ENCODE results near the gene CEP112.
"Not testable (repeated sequence)": the region's sequence is repeated elsewhere in the genome, so short reads cannot be mapped to it uniquely, and the experiment has no call there.

The CEP112 gene

DNA sequence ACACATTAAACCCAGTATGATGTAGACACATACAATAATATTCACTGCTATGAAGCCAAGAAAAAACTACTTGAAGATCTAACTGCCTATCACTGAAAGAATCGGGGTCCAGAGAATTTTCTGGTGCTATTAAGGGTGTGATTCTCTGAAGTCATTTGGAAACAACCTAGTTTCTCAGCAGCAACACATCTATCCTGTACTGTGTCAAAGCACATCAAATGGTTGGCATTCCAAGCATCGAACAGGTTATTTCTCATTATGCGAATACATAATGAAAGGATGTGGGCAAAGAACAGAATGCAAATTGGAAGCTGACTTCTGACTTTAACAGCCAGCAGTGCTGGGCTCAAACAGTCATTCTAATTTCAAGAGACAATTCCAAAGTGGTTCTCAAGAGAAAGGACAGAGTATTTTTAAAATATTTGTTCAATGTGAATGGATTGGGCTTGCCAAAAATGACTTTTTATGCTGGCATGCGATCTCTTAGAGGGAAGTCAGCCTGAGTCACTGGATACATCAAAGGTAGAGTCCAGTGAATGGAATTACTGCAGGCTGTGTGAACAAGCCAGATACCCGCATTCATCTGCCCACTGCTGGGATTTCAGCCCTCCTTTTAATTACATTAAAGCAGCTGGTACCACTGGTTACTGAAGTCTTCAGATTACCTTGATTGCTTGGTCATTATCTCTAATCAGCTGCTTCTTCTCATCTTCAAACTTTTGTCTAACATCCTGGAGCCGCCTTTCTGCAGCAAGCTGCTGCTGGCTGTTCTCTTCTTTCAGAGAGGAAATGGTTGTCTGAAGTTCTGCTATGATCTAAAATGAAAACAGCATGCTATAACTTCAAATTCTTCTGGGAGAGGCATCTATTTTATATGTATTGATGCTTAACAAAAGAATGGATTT, 449.3 kb downstream of the CEP112 start:
- H3K27ac ChIP-seq (ENCODE audit: low read length): no peak overlapping the region
- H3K4me3 ChIP-seq (ENCODE audit: low read length): no peak overlapping the region

DNA sequence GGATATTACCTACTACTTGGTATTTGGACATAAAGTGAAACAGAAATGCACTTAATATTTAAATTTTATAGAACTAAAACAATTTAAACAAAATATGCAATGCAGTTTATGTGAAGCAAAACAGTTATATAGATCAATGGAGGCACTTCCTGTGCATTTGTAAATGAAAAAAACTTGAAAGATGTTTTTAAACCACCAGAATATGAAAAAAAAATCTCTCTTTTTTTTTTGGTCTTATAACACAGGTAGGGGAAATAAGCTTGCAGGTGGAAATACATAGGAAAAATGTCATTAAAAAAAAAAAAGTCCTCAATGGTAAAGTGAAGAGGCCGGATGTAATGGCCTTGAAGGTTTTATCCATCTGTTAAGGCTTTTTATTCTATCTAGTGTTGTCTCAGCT, 450.2 kb downstream of the CEP112 start:
- Histone ChIP-seq H3K9me3 (ENCODE audit: control insufficient read depth, low read depth, low read length) (no peaks in the 10 kb centered on the region), H3K9ac (ENCODE audit: low read length) (no peak overlapping the region), H3K36me3 (ENCODE audit: control insufficient read depth, low read depth, low read length) (no peaks in the 10 kb centered on the region), H3K4me3 (ENCODE audit: low read length) (no peak overlapping the region), H3K27ac (ENCODE audit: low read length) (no peak overlapping the region), H3K4me1 (ENCODE audit: control insufficient read depth, low read depth, low read length) (peaks cover 12% of the 10 kb centered on the region), H3K27me3 (ENCODE audit: control insufficient read depth, insufficient read depth, low read length) (no peaks in the 10 kb centered on the region)

More for the DNA sequence above, 449.3 kb downstream of the CEP112 start:
- Histone ChIP-seq H3K36me3 (ENCODE audit: control insufficient read depth, low read depth, low read length) (no peaks in the 10 kb centered on the region), H3K4me1 (ENCODE audit: control insufficient read depth, low read depth, low read length) (peaks cover 12% of the 10 kb centered on the region), H3K9me3 (ENCODE audit: control insufficient read depth, low read depth, low read length) (no peaks in the 10 kb centered on the region), H3K9ac (ENCODE audit: low read length) (no peak overlapping the region), H3K27me3 (ENCODE audit: control insufficient read depth, insufficient read depth, low read length) (no peaks in the 10 kb centered on the region)

DNA sequence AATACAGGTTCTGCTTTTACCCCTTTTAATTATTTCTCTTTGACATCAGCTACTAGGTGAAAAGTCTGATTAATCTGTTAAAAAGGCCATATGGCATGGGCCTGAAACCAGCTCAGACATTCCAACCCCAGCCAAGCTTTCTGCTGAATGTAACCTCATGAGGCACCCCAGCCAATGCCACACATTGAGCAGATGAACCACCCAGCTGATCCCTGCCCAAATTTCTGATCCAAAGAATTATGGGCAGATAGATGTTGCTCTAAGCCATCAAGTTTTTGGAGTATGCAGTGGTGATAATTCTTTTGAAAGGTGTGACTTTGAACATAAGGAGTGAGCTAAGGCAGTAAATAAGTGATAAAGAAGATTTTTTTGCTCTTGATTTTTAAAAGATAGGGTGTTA, 452.9 kb downstream of the CEP112 start:
- H3K9me3 ChIP-seq (ENCODE audit: control insufficient read depth, low read depth, low read length): no peaks in the 10 kb centered on the region
- H3K4me1 ChIP-seq (ENCODE audit: control insufficient read depth, low read depth, low read length): peaks cover 12% of the 10 kb centered on the region
- H3K4me3 ChIP-seq (ENCODE audit: low read length): no peak overlapping the region
- H3K27me3 ChIP-seq (ENCODE audit: control insufficient read depth, insufficient read depth, low read length): no peaks in the 10 kb centered on the region
- no peak overlapping the region for H3K9ac ChIP-seq (ENCODE audit: low read length)
- no peak overlapping the region for H3K27ac ChIP-seq (ENCODE audit: low read length)
- H3K36me3 ChIP-seq (ENCODE audit: control insufficient read depth, low read depth, low read length): no peaks in the 10 kb centered on the region

DNA sequence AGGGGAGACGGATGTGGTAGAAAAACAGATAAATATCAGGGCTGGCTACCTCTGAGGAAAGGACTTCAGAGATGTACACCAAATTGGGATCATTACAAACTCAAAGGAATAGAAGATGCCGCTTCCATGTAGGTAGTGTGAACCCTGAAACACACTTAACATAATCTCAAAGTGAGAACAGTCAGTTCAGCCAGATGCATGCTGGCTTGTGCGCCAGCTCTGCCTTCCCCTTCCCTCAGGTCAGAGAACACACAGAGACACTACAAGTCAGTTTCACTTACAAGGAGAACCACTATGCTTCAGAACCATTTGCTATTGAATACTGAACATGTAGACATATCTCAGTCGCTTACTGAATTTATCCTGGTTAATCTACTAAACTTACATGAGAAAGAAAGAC, 454.5 kb downstream of the CEP112 start:
- no peak overlapping the region for H3K9ac ChIP-seq (ENCODE audit: low read length)
- no peak overlapping the region for H3K4me3 ChIP-seq (ENCODE audit: low read length)
- H3K4me1 ChIP-seq (ENCODE audit: control insufficient read depth, low read depth, low read length): peaks cover 7% of the 10 kb centered on the region
- no peaks in the 10 kb centered on the region for H3K36me3 ChIP-seq (ENCODE audit: control insufficient read depth, low read depth, low read length)
- no peak overlapping the region for H3K27ac ChIP-seq (ENCODE audit: low read length)
- H3K9me3 ChIP-seq (ENCODE audit: control insufficient read depth, low read depth, low read length): no peaks in the 10 kb centered on the region
- H3K27me3 ChIP-seq (ENCODE audit: control insufficient read depth, insufficient read depth, low read length): no peaks in the 10 kb centered on the region

DNA sequence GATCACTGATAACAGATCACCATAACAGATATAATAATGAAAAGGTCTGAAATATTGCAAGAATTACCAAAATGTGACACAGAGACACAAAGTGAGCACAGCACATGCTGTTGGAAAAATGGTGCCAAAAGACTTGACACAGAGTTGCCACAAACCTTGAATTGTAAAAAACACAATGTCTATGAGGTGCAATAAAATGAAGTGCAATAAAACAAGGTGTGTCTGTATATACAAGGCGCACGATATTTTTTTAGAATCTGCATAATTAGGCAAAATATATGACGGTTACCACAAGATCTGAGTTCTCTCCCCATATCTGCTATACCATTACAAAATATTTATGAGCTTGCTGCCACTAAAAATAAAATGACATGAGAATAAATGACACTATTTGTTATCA, 458.6 kb downstream of the CEP112 start:
- no peak overlapping the region for H3K9ac ChIP-seq (ENCODE audit: low read length)
- no peaks in the 10 kb centered on the region for H3K27me3 ChIP-seq (ENCODE audit: control insufficient read depth, insufficient read depth, low read length)
- H3K9me3 ChIP-seq (ENCODE audit: control insufficient read depth, low read depth, low read length): no peaks in the 10 kb centered on the region
- no peaks in the 10 kb centered on the region for H3K36me3 ChIP-seq (ENCODE audit: control insufficient read depth, low read depth, low read length)
- H3K4me1 ChIP-seq (ENCODE audit: control insufficient read depth, low read depth, low read length): no peaks in the 10 kb centered on the region
- no peak overlapping the region for H3K27ac ChIP-seq (ENCODE audit: low read length)
- no peak overlapping the region for H3K4me3 ChIP-seq (ENCODE audit: low read length)

DNA sequence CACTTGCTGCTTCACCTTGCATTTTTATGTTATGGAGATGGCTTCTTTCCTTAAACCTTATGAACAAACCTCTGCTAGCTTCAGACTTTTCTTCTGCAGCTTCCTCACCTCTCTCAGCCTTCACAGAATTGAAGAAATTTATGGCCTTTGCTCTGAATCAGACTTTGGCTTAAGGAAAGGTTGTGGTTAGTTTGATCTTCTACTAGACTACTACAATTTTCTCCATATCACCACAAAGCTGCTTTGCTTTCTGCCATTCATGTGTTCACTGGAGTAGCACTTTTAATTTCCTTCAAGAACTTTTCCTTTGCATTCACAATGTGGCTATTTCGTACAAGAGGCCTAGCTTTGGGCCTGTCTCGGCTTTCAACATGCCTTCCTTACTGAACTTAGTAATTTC, 459.3 kb downstream of the CEP112 start:
- not testable (repeated sequence) for H3K27ac ChIP-seq (ENCODE audit: low read length); H3K4me3 ChIP-seq (ENCODE audit: low read length)

DNA sequence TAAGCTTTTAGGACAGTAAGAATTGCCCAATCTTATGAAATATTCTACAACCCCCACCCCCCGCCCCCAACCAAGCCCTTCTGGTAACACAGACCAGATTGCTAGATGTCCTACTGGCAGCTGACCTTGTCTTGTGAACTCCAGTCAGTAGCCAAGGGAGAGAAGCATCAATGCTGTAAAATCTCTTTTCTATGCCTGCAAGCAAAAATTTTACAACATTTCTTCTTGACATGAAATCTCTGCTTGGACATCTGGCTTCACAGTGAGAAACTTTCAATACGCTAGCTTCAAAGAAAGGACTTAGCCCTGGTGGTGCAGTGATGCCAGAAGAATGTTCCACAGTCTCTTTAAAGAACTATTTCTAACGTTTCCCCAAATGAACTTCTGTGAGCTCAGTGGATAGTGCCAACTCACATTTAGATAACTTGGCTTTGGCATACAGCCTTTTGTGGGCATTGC, 461.2 kb downstream of the CEP112 start:
- Histone ChIP-seq H3K4me3 (ENCODE audit: low read length) (no peak overlapping the region), H3K27me3 (ENCODE audit: control insufficient read depth, insufficient read depth, low read length) (no peaks in the 10 kb centered on the region), H3K27ac (ENCODE audit: low read length) (no peak overlapping the region), H3K9ac (ENCODE audit: low read length) (no peak overlapping the region), H3K4me1 (ENCODE audit: control insufficient read depth, low read depth, low read length) (no peaks in the 10 kb centered on the region), H3K9me3 (ENCODE audit: control insufficient read depth, low read depth, low read length) (no peaks in the 10 kb centered on the region), H3K36me3 (ENCODE audit: control insufficient read depth, low read depth, low read length) (no peaks in the 10 kb centered on the region)

More for the DNA sequence above, 459.3 kb downstream of the CEP112 start:
- H3K9me3 ChIP-seq (ENCODE audit: control insufficient read depth, low read depth, low read length); H3K4me1 ChIP-seq (ENCODE audit: control insufficient read depth, low read depth, low read length); H3K9ac ChIP-seq (ENCODE audit: low read length); H3K36me3 ChIP-seq (ENCODE audit: control insufficient read depth, low read depth, low read length); H3K27me3 ChIP-seq (ENCODE audit: control insufficient read depth, insufficient read depth, low read length): not testable (repeated sequence)

DNA sequence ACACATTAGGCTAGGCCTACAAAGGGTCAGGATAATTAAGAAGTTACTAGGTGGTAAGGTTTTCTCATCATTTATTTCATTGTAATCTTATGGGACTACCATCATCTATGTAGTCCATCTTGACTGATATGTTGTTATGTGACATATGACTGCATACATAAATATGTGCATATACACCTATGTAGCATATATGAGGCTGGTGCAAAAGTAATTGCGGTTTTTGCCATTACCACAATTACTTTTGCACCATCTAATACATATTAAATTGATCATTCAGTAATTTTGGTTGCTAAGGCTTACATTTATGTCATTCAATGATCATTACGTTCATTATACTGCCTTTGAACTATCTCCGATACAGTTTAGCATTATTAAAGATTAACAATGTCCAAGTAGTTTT, 462.7 kb downstream of the CEP112 start:
- Histone ChIP-seq H3K36me3 (ENCODE audit: control insufficient read depth, low read depth, low read length) (no peaks in the 10 kb centered on the region), H3K9me3 (ENCODE audit: control insufficient read depth, low read depth, low read length) (no peaks in the 10 kb centered on the region), H3K27me3 (ENCODE audit: control insufficient read depth, insufficient read depth, low read length) (no peaks in the 10 kb centered on the region), H3K27ac (ENCODE audit: low read length) (no peak overlapping the region), H3K4me3 (ENCODE audit: low read length) (no peak overlapping the region), H3K9ac (ENCODE audit: low read length) (no peak overlapping the region), H3K4me1 (ENCODE audit: control insufficient read depth, low read depth, low read length) (no peaks in the 10 kb centered on the region)

DNA sequence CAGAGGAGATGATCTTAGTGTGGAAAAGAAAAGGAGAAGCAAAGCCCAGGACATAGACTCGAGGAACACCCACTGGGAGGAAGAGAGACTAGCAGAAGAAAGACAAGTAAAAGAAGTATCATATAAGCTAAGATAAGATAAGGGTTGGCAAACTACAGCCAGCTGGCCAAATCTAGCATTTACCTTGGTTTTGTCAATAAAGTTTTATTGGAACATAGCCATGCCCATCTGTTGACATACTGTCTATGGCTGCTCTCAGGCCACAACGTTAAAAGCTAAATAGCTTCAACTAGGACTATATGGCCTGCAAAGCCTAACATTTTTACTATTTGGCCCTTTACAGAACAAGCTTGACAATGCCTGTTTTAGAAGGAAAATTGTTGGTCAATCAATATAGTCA, 464.1 kb downstream of the CEP112 start:
- Histone ChIP-seq H3K36me3 (ENCODE audit: control insufficient read depth, low read depth, low read length) (no peaks in the 10 kb centered on the region), H3K4me1 (ENCODE audit: control insufficient read depth, low read depth, low read length) (no peaks in the 10 kb centered on the region)

DNA sequence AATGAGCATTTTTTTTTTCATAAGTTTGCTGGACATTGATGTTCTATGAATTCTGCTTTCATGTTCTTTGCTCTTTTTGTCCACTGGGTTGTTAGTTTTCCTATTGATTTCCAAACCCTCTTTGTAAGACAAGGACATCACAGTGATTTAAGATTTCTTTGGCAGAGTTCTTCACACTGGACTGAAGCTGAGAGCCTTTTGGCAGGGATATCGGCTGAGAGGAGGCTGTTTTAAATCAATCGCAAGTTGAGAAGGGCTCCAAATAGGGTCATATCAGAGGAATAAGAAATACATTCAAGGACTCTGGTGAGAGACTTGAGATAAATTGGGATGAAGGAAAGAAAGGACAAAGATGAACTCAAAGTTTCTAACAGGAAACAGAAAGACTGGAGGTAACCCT, 464.7 kb downstream of the CEP112 start:
- Histone ChIP-seq H3K27me3 (ENCODE audit: control insufficient read depth, insufficient read depth, low read length) (no peaks in the 10 kb centered on the region), H3K9me3 (ENCODE audit: control insufficient read depth, low read depth, low read length) (no peaks in the 10 kb centered on the region), H3K4me3 (ENCODE audit: low read length) (no peak overlapping the region), H3K36me3 (ENCODE audit: control insufficient read depth, low read depth, low read length) (no peaks in the 10 kb centered on the region), H3K27ac (ENCODE audit: low read length) (no peak overlapping the region), H3K9ac (ENCODE audit: low read length) (no peak overlapping the region), H3K4me1 (ENCODE audit: control insufficient read depth, low read depth, low read length) (no peaks in the 10 kb centered on the region)

More for the DNA sequence above, 464.1 kb downstream of the CEP112 start:
- H3K9me3 ChIP-seq (ENCODE audit: control insufficient read depth, low read depth, low read length): no peaks in the 10 kb centered on the region
- H3K4me3 ChIP-seq (ENCODE audit: low read length): no peak overlapping the region
- no peak overlapping the region for H3K27ac ChIP-seq (ENCODE audit: low read length)
- H3K27me3 ChIP-seq (ENCODE audit: control insufficient read depth, insufficient read depth, low read length): no peaks in the 10 kb centered on the region
- H3K9ac ChIP-seq (ENCODE audit: low read length): no peak overlapping the region

DNA sequence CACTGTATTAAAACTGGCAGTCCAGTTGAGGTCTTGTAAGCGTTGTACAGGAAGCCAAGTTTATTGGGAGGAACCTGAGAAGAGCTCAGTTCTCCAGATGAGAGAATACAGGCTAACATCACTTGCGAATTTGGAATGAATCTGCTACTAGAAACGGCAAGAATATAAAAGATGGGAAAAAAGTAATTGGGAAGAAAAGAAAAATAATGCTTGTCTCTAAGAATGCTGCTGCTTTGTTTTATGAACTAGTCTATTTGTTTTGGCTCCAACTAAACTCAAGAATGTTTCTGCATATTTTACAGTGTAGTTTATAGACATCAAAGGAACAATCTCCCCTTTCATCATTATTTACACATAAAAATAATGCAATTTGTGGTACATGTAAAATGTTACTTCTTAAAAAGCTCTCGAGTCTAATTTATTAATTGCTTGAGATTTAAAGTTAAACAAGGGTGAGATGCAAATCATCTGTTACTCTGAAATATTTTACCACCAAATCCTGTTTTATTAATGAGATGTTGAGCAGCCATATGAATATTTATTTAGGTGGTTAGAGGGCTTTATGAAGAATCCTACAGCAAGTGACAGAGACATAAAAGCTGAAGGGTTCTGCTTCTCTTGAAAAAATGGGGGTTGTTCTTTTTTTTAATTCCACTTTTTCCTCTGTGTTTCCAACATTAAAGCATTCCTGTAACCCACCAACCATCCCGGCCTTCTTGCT, 468.3 kb downstream of the CEP112 start:
- H3K9me3 ChIP-seq (ENCODE audit: control insufficient read depth, low read depth, low read length): no peaks in the 10 kb centered on the region
- no peak overlapping the region for H3K4me3 ChIP-seq (ENCODE audit: low read length)
- no peaks in the 10 kb centered on the region for H3K27me3 ChIP-seq (ENCODE audit: control insufficient read depth, insufficient read depth, low read length)
- H3K36me3 ChIP-seq (ENCODE audit: control insufficient read depth, low read depth, low read length): no peaks in the 10 kb centered on the region
- H3K27ac ChIP-seq (ENCODE audit: low read length): no peak overlapping the region
- no peak overlapping the region for H3K9ac ChIP-seq (ENCODE audit: low read length)
- peaks cover 4% of the 10 kb centered on the region for H3K4me1 ChIP-seq (ENCODE audit: control insufficient read depth, low read depth, low read length)

Data from iPS-18a (cell line).